ENCODE measurements around the gene PPIL1. TPM values are rescaled to one million over a fixed set of nuclear protein-coding genes. Genes with fewer than 3 reads are reported as not detected.

The PPIL1 gene
- total and polyA plus RNA-seq, 2 of the 13 experiments (the other 11 are each of a cell fraction or from before 2014, with no cell fraction given): 74.2 to 144 TPM

DNA sequence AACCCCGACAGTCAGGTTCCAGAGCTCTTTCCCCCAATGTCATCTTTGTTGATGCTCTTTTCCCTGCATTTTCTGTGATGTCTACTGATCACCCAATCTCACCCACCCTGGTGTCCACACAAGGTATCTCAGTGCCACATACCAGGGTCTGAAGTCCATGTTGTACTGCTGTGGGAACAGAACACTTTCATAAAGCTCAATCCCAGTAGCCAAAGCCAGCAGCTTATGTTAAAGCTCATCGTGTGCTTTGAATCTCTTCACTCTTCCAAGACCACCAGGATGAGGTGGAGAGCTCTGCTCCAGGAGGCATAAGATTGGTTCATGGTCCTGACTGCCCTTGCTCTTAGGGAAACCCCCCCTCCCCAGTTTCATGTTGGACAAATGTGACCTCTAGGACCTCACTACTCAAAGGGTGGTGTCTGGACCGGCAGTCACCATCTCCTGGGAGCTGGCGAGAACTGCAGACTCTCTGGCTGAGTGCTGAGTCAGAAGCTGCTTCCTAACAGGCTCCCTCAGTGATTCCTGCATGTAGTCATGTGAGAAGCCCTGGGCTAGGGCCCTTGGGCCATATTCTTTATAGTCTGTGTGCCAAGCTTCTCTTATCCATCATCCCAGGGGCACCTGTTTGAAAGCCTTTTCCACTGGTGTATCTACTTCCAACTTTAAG is 22.0 kb downstream of the PPIL1 start (continued):
- TF ChIP-seq ZNF678 (CRISPR knock-in tag; IDR thresholded peaks at IDR 0.05): no peak
- TF ChIP-seq RAD51 (IDR thresholded peaks at IDR 0.05; ENCODE audit: borderline replicate concordance): no peak
- TF ChIP-seq GATAD2A (CRISPR knock-in tag; IDR thresholded peaks at IDR 0.05): peak; percentile 54; the same call in 1 of the 2 replicates
- no peak for TF ChIP-seq ZNF343 (CRISPR knock-in tag; IDR thresholded peaks at IDR 0.05)
- TF ChIP-seq KLF16 (CRISPR knock-in tag; IDR thresholded peaks at IDR 0.05): no peak
- no peak for TF ChIP-seq NFYB (CRISPR knock-in tag; IDR thresholded peaks at IDR 0.05)
- no peak for TF ChIP-seq CENPT (CRISPR knock-in tag; IDR thresholded peaks at IDR 0.05; ENCODE audit: low read depth)
- TF ChIP-seq HHEX (CRISPR knock-in tag; IDR thresholded peaks at IDR 0.05): 0 out of 2 replicates have a peak, but pooled peaks have one; percentile 8
- no peak for TF ChIP-seq RBM22 (optimal IDR thresholded peaks at IDR 0.05; ENCODE audit: low read length)
- TF ChIP-seq RFXAP (CRISPR knock-in tag; IDR thresholded peaks at IDR 0.05; ENCODE audit: borderline replicate concordance): no peak
- no peak for TF ChIP-seq SRY (CRISPR knock-in tag; IDR thresholded peaks at IDR 0.05)
- peak; percentile 19; the same call in 1 of the 2 replicates for TF ChIP-seq ZNF292 (CRISPR knock-in tag; IDR thresholded peaks at IDR 0.05; ENCODE audit: borderline replicate concordance, low read depth)
- TF ChIP-seq NCOR1 (IDR thresholded peaks at IDR 0.05; ENCODE audit: borderline replicate concordance, low read length): peak; percentile 52; the same call in 1 of the 2 replicates
- TF ChIP-seq ZNF530 (CRISPR knock-in tag; IDR thresholded peaks at IDR 0.05; ENCODE audit: low read depth): no peak
- TF ChIP-seq SP4 (CRISPR knock-in tag; IDR thresholded peaks at IDR 0.05): no peak
- no peak for TF ChIP-seq RFXANK (CRISPR knock-in tag; IDR thresholded peaks at IDR 0.05)
- TF ChIP-seq, protein P1, sequence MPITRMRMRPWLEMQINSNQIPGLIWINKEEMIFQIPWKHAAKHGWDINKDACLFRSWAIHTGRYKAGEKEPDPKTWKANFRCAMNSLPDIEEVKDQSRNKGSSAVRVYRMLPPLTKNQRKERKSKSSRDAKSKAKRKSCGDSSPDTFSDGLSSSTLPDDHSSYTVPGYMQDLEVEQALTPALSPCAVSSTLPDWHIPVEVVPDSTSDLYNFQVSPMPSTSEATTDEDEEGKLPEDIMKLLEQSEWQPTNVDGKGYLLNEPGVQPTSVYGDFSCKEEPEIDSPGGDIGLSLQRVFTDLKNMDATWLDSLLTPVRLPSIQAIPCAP (CRISPR knock-in tag; IDR thresholded peaks at IDR 0.05; ENCODE audit: low read depth): no peak
- TF ChIP-seq ADNP (CRISPR knock-in tag; IDR thresholded peaks at IDR 0.05): no peak
- no peak for TF ChIP-seq SAFB2 (CRISPR knock-in tag; IDR thresholded peaks at IDR 0.05; ENCODE audit: borderline replicate concordance, low read depth)
- no peak for TF ChIP-seq SIN3B (IDR thresholded peaks at IDR 0.05; ENCODE audit: low read length)
- TF ChIP-seq AGO1 (IDR thresholded peaks at IDR 0.05; ENCODE audit: low read depth, low read length, poor library complexity, severe bottlenecking): no peak
- no peak for TF ChIP-seq ZUFSP (CRISPR knock-in tag; IDR thresholded peaks at IDR 0.05; ENCODE audit: borderline replicate concordance)
- no peak for TF ChIP-seq SOX5 (CRISPR knock-in tag; IDR thresholded peaks at IDR 0.05; ENCODE audit: borderline replicate concordance)
- TF ChIP-seq SMC3 (IDR thresholded peaks at IDR 0.05; ENCODE audit: low read length): 0 out of 2 replicates have a peak, but pooled peaks have one; percentile 14
- TF ChIP-seq, protein P2, sequence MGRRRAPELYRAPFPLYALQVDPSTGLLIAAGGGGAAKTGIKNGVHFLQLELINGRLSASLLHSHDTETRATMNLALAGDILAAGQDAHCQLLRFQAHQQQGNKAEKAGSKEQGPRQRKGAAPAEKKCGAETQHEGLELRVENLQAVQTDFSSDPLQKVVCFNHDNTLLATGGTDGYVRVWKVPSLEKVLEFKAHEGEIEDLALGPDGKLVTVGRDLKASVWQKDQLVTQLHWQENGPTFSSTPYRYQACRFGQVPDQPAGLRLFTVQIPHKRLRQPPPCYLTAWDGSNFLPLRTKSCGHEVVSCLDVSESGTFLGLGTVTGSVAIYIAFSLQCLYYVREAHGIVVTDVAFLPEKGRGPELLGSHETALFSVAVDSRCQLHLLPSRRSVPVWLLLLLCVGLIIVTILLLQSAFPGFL (CRISPR knock-in tag; IDR thresholded peaks at IDR 0.05): no peak
- no peak for TF ChIP-seq ZNF615 (CRISPR knock-in tag; IDR thresholded peaks at IDR 0.05; ENCODE audit: borderline replicate concordance)
- no peak for TF ChIP-seq CREB1 (IDR thresholded peaks at IDR 0.05)
- no peak for TF ChIP-seq CREB1 (CRISPR knock-in tag; IDR thresholded peaks at IDR 0.05)
- no peak for TF ChIP-seq ZKSCAN5 (CRISPR knock-in tag; IDR thresholded peaks at IDR 0.05)
- no peak for TF ChIP-seq ZNF570 (CRISPR knock-in tag; IDR thresholded peaks at IDR 0.05; ENCODE audit: borderline replicate concordance)
- no peak for TF ChIP-seq IRF2 (CRISPR knock-in tag; IDR thresholded peaks at IDR 0.05)

Data from HepG2 (cell line).